ENCODE data around the gene CDH26.

The CDH26 gene

DNA sequence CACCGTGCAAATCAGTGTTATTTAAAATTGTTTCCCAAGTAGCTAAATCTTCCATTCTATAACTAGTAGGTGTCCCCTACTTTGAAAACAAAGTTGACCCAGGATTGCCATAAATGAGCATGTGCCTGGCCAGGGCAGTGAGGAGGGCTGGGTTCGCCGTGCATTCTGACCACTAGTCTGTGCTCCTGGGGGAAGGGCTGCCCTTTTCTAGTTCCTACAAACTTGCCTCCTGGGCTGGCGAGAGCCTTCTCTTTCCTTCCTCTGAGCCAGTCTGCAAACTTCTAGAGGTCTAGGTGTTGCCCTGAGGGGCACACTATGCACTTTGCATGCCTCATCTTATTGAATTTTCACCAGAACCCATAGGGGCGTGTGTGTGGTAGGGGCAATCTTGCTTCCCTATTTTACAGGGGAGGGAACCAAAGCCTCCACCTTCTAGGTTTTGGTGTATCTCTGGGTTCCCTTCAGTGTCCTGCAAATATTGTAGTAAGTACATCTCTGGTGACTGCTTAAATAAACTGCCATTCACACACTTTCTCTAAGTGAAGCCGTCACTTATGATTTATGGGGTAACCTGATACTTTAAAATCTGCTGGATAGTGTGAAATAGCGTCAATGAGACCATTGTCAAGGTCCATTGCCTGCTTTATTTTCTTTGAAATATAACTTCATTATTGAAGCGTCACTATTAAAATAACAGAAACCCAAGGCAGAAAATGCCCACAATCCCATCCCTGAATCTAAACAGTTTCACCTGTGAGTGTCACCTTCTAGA lies 42.2 kb downstream of the CDH26 start:
- DNase-seq (ENCODE audit: low read depth) = no peak
- no peak overlapping the region for H3K4me3 ChIP-seq (replicated peaks; ENCODE audit: low read depth, low read length)
- TF ChIP-seq, protein P1, sequence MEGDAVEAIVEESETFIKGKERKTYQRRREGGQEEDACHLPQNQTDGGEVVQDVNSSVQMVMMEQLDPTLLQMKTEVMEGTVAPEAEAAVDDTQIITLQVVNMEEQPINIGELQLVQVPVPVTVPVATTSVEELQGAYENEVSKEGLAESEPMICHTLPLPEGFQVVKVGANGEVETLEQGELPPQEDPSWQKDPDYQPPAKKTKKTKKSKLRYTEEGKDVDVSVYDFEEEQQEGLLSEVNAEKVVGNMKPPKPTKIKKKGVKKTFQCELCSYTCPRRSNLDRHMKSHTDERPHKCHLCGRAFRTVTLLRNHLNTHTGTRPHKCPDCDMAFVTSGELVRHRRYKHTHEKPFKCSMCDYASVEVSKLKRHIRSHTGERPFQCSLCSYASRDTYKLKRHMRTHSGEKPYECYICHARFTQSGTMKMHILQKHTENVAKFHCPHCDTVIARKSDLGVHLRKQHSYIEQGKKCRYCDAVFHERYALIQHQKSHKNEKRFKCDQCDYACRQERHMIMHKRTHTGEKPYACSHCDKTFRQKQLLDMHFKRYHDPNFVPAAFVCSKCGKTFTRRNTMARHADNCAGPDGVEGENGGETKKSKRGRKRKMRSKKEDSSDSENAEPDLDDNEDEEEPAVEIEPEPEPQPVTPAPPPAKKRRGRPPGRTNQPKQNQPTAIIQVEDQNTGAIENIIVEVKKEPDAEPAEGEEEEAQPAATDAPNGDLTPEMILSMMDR (IDR thresholded peaks at IDR 0.05; ENCODE audit: low read length, missing control alignments) = no peak

DNA sequence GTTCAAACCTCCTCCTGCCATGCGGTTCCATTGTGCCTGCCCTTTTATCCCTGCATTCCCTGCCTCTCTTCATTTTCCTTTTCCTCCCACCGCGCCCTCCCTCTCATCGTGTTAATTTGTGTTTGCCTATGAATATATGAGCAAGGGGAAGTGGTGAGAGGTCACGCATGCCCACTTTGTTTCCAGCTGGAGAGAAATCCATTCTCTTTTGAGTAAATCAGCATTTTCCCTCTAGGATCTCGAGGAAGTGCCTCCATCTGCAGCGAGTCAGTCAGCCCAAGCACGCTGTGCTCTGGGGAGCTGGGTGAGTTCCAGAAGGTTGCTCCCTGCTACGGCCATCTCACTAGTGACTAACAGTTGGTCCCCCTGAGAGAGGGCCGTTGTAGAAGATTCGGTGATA lies 42.9 kb downstream of the CDH26 start:
- DNase-seq (ENCODE audit: low read depth) = no peak
- no peak overlapping the region for H3K4me3 ChIP-seq (replicated peaks; ENCODE audit: low read depth, low read length)
- TF ChIP-seq, protein P1 (IDR thresholded peaks at IDR 0.05; ENCODE audit: low read length, missing control alignments) = no peak

DNA sequence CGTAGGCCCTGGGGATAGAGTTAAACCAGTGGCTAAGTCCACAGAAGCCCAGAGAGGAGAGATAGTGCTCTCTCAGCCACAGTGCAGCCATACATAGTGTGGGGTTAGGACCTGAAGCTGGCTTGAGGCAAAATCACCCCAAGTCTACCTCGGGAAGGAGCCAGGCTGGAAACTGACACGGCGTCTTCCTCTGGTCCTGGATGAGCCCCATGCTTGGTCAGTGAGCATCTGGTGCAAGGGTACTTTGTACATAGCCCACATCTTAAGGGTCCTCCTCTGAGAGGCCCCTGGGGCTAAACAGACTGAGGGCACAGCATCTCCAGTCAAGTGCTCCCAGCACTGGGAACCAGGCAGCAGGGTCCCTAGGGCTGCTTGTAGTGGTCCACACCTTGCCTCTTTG lies 45.6 kb downstream of the CDH26 start:
- no peak for DNase-seq (ENCODE audit: low read depth)
- TF ChIP-seq, protein P1 (IDR thresholded peaks at IDR 0.05; ENCODE audit: low read length, missing control alignments) = no peak
- no peak overlapping the region for H3K4me3 ChIP-seq (replicated peaks; ENCODE audit: low read depth, low read length)

DNA sequence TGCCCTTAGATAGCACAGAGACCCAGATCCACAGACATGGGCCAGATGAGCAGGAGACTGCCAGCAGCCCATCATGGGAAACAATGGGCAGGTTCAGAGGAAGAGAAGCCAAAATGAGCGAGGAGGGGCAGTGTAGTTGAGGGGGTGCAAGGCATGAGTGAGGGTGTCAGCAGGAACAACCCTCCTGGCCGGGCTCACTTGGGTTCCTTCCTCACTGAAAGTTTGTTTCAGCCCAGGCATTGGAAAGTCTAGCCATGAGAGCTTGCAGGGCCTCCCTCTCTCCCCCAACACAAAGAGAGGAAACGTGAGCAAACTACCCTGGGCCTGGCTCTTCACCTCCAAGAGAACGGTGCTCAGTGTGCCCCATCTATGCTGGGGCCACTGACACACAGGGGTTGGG lies 48.0 kb downstream of the CDH26 start:
- TF ChIP-seq, protein P1 (IDR thresholded peaks at IDR 0.05; ENCODE audit: low read length, missing control alignments) = no peak
- no peak overlapping the region for H3K4me3 ChIP-seq (replicated peaks; ENCODE audit: low read depth, low read length)
- DNase-seq (ENCODE audit: low read depth) = no peak

DNA sequence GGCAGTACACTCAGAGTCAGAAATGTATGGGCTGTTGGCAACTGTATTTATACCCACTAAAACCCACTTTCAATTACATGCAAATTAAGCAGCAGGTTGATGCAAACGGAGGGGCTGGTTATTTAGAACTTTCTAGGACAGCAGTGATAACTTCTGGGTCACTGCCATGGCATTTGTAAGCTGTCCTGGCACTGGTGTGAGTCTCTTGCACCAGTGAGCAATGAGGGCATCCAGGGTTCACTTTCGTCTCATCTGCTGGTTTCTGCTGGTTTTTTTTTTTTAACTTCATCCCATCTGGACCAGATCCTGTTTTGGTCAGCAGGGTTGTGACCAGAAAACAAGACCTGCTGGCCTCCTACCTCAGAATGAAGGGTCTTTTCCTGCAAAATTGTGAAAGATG lies 49.2 kb downstream of the CDH26 start:
- H3K4me3 ChIP-seq (replicated peaks; ENCODE audit: low read depth, low read length) = no peak overlapping the region
- TF ChIP-seq, protein P1 (IDR thresholded peaks at IDR 0.05; ENCODE audit: low read length, missing control alignments) = no peak
- no peak for DNase-seq (ENCODE audit: low read depth)

DNA sequence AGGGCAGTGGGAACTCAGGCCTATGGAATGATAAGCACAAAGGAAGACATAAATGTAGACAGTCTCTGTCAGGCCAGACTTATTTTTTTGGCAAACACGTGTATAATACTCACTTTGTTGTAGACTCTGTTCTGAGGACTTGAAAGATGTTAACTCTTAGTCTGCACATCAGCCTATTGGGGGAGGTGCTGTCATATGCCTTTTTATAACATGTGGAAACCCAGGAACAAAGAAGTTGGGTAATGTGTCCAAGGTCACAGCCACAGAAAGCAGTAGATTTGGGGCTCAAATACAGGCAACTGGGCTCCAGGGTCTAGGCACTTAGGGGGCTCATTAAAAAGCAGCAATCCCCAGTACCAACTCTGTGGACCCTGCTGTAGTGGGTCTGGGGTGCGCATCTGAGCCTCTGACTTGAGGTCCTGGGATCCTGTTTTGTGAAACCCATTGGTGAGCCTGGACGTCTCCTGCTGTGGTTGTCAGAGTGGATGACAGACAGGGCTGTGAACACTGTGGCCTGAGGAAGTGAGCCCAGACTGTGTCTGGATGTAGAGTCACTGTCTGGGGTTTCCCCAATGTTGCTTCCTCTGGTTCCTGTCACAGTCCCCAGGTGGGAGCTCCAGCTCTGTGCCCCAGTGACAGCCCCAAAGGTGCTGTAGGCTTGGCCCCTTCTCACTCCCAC lies 50.0 kb downstream of the CDH26 start:
- TF ChIP-seq, protein P1 (IDR thresholded peaks at IDR 0.05; ENCODE audit: low read length, missing control alignments) = no peak
- no peak for DNase-seq (ENCODE audit: low read depth)
- no peak overlapping the region for H3K4me3 ChIP-seq (replicated peaks; ENCODE audit: low read depth, low read length)

All from fibroblast of pulmonary artery (primary cell).